Thymus (tissue), 11 donors: Measurements from ENCODE around the gene C2orf78. TPM values are rescaled to one million over a fixed set of nuclear protein-coding genes. Genes with fewer than 3 reads are reported as not detected.
A peak's percentile ranks its signal among the peaks of the same experiment; 100 is the strongest.

Source experiments
- DNase-seq, 9 donors: peaks; one replicate each; pipeline ENCODE4 v3.0.0-alpha.2; 2013; ENCODE audit warnings: low spot score in 9 of 9, low read depth in 6 of 9, missing footprints in 1 of 9
- H3K27ac ChIP-seq, 2 donors: one replicate each; pipeline ENCODE4 v1.5.1; 2013; ENCODE audit warnings: control low read depth in 1 of 2, low read depth in 1 of 2, low read length in 1 of 2, mild to moderate bottlenecking in 1 of 2, moderate library complexity in 1 of 2
- H3K27me3 ChIP-seq, 2 donors: one replicate each; pipeline ENCODE4 v1.5.1; 2013; ENCODE audit warnings: low read length in 1 of 2; ENCODE audit not compliant: control insufficient read depth in 2 of 2, insufficient read depth in 1 of 2
- H3K36me3 ChIP-seq, 2 donors: one replicate each; pipeline ENCODE4 v1.5.1; 2013; ENCODE audit warnings: low read length in 1 of 2, mild to moderate bottlenecking in 1 of 2, moderate library complexity in 1 of 2; ENCODE audit not compliant: control insufficient read depth in 2 of 2, insufficient read depth in 2 of 2
- H3K4me1 ChIP-seq, 2 donors: one replicate each; pipeline ENCODE4 v1.5.1; 2013; ENCODE audit warnings: low read length in 2 of 2; ENCODE audit not compliant: control insufficient read depth in 2 of 2, insufficient read depth in 2 of 2
- H3K4me3 ChIP-seq, 2 donors: one replicate each; pipeline ENCODE4 v1.5.1; 2013; ENCODE audit warnings: low read length in 2 of 2, control low read depth in 1 of 2, mild to moderate bottlenecking in 1 of 2
- H3K9me3 ChIP-seq, 2 donors: one replicate each; pipeline ENCODE4 v1.5.1; 2013; ENCODE audit warnings: low read length in 1 of 2, mild to moderate bottlenecking in 1 of 2; ENCODE audit not compliant: control insufficient read depth in 2 of 2, insufficient read depth in 1 of 2
- WGBS: extraction: QIAGEN DNeasy Blood & Tissue Kit; methylation state at CpG from one replicate; pipeline ENCODE4 v1.1.7; 2013; 5-methylcytosine and 5-hydroxymethylcytosine counted together
- polyA plus RNA-seq: library from polyadenylated mRNA; stranded (reverse); fragments of 200-250 nt; gene quantifications from one replicate; pipeline ENCODE4 v1.2.3, GENCODE V29; 2013
- total RNA-seq: library from RNA; stranded (reverse); fragments of 120-200 nt; gene quantifications from one replicate; pipeline ENCODE4 v1.2.4, GENCODE V29; 2013
- donor health status: healthy.

C2orf78 gene
- total and polyA plus RNA-seq, 2 donors = 0.02 TPM; not detected in 1

DNA sequence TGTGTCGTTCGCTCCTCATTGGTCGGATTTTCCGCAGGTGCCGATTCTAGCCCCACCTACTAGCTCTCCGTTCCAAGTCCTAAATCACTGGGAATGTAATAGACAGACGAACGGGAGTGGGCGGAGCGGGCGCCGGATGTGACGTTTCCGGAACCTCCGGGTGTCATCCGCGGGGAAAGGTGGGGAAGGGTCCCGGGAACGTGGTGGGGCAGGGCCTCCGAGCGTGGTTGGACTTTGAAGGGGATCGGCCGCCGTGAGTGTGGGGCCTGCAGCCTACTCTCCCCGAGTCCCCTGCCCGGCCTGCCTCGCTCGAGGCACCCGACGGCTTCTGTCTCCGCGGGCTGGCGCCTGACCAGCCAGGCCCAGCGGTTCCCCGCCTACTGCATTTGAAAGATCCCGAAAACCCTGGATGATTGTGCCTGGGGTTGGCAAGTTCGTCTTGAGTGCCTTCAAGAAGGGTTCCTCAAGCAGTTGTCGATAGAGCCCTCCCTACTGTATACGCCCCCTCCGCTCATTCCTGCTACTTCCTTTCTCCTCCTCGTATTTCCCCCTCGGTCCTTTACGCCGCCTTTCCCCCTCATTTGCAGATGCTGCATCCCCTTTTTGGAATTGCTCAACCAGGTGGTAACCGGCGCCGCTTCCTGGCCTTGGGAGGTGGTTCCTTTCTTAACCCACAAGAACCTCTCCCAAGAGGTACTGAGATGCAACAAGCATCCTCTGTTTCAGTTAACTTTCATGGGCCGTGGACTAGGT lies 45.0 kb downstream of the C2orf78 start, which contains the start of gene STAMBP:
Gene STAMBP (plus strand): TSS at position 144 of the 753 bp plus-strand sequence. CDS start 1,896 bp downstream, outside the sequence.
- H3K4me1 ChIP-seq = peaks cover 5 to 11% of the 10 kb centered on the region in 2 donors
- peaks cover 14 to 21% of the 10 kb centered on the region in 2 donors for H3K36me3 ChIP-seq
- WGBS = under 1% methylated on average over 48 of the region's 48 CpGs
- peaks cover 0 to 1% of the 10 kb centered on the region in 2 donors for H3K9me3 ChIP-seq
- H3K27me3 ChIP-seq = no peaks in the 10 kb centered on the region
- H3K4me3 ChIP-seq = peak within 1 kb of the TSS; percentile 74 to 94
- H3K27ac ChIP-seq = peak within 1 kb of the TSS; percentile 86 to 91
- peak; percentile 86 to 98 (median 94) for DNase-seq

DNA sequence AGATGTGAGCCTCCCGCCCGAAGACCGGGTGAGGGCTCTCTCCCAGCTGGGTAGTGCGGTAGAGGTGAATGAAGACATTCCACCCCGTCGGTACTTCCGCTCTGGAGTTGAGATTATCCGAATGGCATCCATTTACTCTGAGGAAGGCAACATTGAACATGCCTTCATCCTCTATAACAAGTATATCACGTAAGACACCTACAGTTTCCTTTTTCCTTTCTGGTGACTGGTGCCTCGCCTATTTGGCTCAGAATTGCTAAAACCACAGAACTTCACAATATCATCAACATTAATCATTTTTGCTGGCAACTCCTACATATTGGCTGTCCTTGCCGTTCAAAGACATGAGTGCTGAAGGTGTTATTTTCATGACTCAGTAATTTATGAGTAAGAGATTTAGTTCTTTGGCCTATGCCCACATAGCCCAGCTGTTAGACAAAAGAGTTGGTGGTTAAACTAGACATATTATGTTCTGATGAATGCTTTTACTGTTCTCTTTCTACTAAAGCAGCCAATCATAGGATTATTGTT lies 47.0 kb downstream of the C2orf78 start:
- peaks cover 19 to 27% of the 10 kb centered on the region in 2 donors for H3K36me3 ChIP-seq
- no peak for DNase-seq
- H3K4me3 ChIP-seq = no peak overlapping the region
- no peaks in the 10 kb centered on the region for H3K27me3 ChIP-seq
- WGBS = 94% methylated on average over 11 of the region's 11 CpGs
- peaks cover 0 to 1% of the 10 kb centered on the region in 2 donors for H3K9me3 ChIP-seq
- H3K27ac ChIP-seq = no peak overlapping the region
- H3K4me1 ChIP-seq = peaks cover 5 to 11% of the 10 kb centered on the region in 2 donors

DNA sequence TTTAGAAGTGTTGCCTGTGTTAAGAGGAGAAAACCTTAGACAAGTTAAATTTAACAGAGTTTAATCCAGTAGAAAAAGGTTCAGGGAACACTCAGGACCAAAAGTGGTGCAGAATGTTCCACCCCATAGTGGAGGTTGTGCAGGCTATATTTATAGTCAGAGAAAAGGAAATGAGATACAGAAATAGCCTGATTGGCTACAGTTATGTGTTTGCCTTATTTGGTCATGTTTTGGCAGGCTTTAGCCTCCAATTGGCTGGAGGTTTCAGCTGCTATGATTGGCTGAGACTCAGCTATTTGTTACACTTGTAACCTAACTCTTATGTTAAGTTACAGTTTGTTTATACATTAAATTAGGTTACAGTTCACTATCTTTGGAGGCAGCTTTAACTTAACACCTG lies 48.9 kb downstream of the C2orf78 start:
- H3K4me3 ChIP-seq = no peak overlapping the region
- H3K4me1 ChIP-seq = peaks cover 5 to 8% of the 10 kb centered on the region in 2 donors
- peaks cover 0 to 1% of the 10 kb centered on the region in 2 donors for H3K9me3 ChIP-seq
- peaks cover 23 to 33% of the 10 kb centered on the region in 2 donors for H3K36me3 ChIP-seq
- no peak for DNase-seq
- no peaks in the 10 kb centered on the region for H3K27me3 ChIP-seq
- H3K27ac ChIP-seq = no peak overlapping the region

DNA sequence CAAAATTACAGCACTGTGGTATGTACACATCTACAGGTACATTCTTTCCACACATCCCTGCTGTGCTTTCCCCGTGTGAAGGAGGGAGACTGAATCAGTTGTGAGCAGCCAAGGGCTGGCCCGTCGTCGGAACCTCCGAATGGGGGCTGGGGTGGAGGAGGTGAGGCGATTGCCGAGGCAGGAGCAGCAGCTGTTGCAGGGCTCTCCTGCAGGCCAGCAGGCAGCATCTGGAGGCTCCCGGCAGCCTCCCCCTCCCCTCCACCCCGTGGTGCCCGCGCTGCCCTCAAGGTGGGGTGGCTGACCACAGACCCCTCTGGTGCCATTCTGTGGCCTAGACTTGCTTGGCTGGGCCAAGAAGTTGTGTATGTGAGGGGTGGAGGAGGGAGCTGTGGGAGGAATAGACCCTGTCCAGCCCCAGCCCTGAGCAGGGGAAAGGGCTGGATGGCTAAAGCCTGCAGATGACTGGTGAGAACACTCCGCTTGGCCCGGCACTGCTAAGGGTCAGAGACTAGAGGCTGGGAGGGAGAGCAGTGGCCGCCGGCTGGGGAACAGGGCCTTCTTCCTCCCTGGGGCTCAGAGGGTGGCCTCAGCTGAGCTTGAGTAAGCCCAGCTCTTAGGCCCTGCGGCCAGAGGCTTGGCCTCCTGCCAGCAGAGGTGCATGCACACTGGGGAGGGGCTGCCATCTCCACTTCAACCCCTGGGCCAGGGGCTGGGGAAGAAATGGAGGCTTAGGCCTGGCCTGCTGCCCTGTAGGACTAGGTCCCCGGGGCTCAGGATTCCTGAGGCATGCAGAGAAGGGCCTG lies 52.4 kb downstream of the C2orf78 start:
- Histone ChIP-seq H3K27me3 (no peaks in the 10 kb centered on the region), H3K4me3 (no peak overlapping the region), H3K4me1 (peaks cover 0 to 4% of the 10 kb centered on the region in 2 donors), H3K27ac (no peak overlapping the region), H3K36me3 (peaks cover 29 to 30% of the 10 kb centered on the region in 2 donors), H3K9me3 (peaks cover 0 to 1% of the 10 kb centered on the region in 2 donors)
- no peak for DNase-seq
- WGBS = 97% methylated on average over 17 of the region's 17 CpGs

DNA sequence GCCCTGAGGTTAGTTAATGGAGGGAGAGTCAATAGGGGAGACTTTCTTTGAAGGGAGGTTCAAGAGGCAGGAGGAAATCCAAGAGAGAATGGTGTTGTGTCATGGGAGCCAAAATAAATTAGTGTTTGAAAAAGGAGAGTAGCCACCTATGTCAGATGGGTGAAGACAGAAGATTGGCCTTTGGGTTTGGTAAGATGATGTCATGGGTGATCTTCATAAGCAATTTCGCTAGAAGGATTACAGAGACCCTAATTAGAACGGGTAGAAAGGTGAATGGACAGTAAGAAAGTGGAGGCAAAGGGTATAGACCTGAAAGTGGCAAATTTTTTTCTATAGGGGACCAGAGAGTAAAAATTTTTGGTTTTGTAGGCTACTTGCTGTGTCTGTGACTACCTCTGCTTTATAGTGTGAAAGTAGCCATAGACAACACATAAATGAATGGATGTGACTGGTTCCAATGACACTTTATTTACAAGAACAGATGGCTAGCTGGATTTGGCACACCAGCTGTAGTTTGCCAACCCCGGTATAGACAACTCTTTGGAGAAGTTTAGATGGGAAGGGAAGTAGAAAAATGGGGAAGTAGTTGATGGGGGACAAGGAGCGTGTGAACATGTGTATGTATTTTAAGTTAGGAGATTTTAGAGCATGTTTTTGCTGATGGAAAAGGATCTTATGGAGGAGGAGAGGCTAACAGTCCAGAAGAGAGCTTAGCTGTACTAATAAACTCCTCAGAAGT lies 54.0 kb downstream of the C2orf78 start:
- WGBS = 74% methylated on average over 4 of the region's 4 CpGs
- Histone ChIP-seq H3K4me1 (peaks cover 0 to 4% of the 10 kb centered on the region in 2 donors), H3K9me3 (no peaks in the 10 kb centered on the region), H3K27me3 (no peaks in the 10 kb centered on the region), H3K4me3 (no peak overlapping the region), H3K27ac (no peak overlapping the region), H3K36me3 (peaks cover 20 to 22% of the 10 kb centered on the region in 2 donors)
- DNase-seq = no peak

DNA sequence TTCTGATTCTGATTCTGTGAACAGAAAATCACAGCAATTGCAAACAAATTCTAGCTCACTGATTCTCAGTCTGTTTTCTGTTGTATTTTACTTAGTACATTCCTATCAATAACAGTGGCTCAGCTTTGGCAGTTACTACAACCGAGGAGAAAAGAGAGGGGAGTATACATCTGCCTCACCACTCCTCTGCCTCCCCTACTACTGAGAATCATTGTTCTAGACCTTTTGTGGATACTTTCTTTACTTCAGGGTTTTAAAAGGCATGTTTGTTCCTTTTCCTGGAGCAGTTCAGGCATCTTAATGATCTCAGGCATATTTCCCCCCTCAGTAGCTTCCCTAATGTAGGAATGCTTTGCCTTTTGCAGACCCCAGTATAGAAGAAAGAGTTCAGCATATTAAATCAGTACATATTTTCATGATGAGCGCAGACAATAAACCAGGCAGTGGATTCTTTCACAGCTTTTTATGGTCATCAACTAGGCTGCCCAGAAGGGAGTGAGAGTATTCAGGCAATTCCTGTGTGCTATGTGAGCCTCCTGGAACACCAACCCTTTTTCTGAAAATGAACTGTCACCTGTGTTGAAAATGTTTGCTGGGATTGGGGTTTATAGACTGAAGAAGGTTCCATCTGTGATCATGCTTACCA lies 55.0 kb downstream of the C2orf78 start:
- Histone ChIP-seq H3K36me3 (peaks cover 12 to 18% of the 10 kb centered on the region in 2 donors), H3K9me3 (no peaks in the 10 kb centered on the region), H3K27me3 (no peaks in the 10 kb centered on the region), H3K4me1 (no peaks in the 10 kb centered on the region), H3K4me3 (no peak overlapping the region), H3K27ac (no peak overlapping the region)
- 100% methylated on average over 2 of the region's 2 CpGs for WGBS
- no peak for DNase-seq

DNA sequence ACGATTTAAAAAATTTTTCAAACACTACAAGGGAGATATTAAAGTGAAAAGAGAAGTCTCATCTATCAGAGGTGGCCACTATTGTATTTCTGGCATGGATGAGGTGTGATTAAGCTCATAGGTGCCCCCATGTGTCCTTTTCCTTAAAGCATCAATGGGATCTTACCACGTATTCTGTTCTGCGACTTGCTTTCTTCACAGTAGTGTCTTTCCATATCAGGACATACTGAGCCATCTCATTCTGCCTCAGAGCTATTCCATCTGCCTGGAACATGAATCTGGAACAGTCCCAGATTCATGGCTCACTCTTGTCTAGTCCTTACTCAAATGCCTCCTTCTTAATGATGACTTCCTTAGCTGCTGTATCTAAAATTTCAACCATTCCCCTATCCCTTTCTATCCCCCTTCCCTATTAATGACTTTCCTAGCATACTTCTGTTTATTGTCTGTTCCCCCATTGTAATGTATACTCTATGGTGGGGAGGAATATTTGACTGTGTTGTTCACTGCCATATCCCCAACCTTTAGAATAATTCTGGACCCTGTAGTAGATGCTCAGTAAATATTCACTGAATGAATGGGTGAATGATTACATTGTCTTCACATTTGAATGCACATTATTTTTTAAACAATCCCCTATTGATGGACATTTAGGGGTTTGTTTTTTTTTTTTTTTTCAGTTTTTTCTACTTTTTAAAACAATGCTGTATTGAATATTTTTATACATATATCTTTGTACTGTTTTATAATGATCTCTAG lies 55.8 kb downstream of the C2orf78 start:
- no peaks in the 10 kb centered on the region for H3K27me3 ChIP-seq
- DNase-seq = no peak
- no peaks in the 10 kb centered on the region for H3K4me1 ChIP-seq
- H3K4me3 ChIP-seq = no peak overlapping the region
- peaks cover 7 to 26% of the 10 kb centered on the region in 2 donors for H3K36me3 ChIP-seq
- no peaks in the 10 kb centered on the region for H3K9me3 ChIP-seq
- 98% methylated on average over 3 of the region's 3 CpGs for WGBS
- H3K27ac ChIP-seq = no peak overlapping the region
